NCI-H1048 (cell line): ENCODE results near the gene CAPS2.

Experiments
- DNase-seq: peaks from one replicate; lab custom pipeline; 2025; lab: John Stamatoyannopoulos, UW

The CAPS2 gene

GRCh38 chr12:75305412-75306332, 24.5 kb downstream of the CAPS2 start:
- no peak for DNase-seq

DNA sequence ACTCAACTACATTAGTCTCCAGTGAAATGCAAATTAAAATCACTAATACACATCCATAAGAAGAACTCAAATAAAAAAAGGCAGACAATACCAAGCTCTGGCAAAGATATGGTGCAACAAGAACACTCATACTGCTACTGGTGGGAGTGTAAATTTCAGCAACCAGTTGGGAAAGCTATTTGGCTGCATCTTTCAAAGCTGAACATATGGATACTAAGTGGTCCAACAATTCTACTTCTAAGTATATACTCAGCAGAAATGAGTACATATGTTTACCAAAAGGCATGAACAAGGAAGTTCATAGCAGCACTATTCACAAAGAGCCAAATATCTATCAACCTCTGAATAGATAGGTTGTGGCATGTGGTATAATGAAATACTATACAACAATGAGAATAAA, 27.3 kb downstream of the CAPS2 start:
- DNase-seq = no peak

GRCh38 chr12:75302225-75302624, 27.9 kb downstream of the CAPS2 start:
- no peak for DNase-seq

DNA sequence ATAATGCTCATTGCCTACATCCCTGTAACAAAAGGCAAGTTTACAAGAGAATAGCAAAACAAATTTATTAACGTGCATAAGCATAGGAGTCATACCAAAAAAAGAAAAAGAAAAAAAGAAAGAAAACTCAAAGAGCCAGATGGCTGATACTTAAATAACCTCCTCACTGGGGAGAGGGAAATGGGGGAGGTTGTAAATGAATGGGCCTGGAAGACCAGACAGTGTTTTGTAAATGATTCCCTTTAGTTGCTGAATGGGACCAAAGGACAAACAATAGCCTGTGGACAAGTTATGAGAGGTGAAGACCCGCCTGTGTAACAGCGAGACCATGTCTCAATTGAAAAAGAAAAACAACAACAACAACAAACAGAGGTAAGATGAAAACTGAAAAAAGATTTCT, 35.3 kb downstream of the CAPS2 start:
- no peak for DNase-seq

- no peak for DNase-seq
These were observed 35.8 kb downstream of the CAPS2 start for GRCh38 chr12:75294336-75294735.

GRCh38 chr12:75291014-75291413, 39.1 kb downstream of the CAPS2 start:
- no peak for DNase-seq

DNA sequence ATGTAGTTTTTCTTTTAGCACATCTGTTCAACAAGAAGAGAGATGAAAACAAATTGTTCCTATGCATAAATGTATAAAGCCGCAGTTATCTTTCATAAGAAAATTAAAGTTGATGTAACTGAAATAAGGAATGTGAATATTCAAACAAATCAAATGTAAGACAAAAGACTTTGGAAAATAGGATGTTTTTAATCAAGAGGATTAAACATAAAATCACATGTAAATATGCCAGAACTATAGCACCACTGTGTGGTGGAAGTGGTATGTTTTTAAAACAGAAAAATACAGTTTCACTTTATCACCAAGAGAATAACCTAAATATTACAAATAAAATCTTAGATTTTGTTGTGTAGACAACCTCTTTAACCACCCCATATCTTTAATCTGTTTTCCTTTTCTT, 40.4 kb downstream of the CAPS2 start:
- no peak for DNase-seq

- DNase-seq = no peak
These were observed 41.3 kb downstream of the CAPS2 start for GRCh38 chr12:75288860-75289259.

GRCh38 chr12:75275702-75276101, 54.4 kb downstream of the CAPS2 start:
- no peak for DNase-seq

DNA sequence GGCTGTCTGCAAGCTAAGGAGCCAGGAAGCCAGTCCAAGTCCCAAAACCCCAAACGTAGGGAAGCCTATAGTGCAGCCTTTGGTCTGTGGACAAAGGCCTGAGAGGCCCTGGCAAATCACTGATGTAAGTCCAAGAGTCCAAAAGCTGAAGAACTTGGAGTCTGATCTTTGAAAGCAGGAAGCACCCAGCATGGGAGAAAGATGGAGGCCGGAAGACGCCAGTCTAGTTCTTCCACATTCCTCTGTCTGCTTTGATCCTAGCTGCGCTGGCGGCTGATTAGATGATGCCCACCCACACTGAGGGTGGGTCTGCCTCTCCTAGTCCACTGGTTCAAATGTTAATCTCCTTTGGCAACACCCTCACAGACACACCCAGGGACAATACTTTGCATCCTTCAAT, 58.5 kb downstream of the CAPS2 start:
- no peak for DNase-seq

DNA sequence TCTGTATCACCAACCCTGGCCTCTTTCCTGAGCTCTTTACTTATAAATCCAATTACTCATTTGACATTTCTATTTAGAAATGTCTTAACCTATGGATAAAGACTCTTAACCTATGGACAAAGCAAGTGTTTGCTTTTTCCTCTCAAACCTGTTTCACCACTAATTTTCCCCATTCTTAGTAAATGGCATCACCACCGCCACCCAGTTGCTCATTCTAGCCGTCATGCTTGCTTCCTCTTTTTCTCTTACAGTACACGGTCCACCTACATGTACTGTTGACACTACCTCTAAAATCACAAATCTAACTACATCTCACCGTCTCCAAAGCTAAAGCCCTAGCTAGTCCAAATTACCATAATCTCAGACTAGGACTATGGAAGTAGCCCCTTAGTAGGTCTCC, 60.0 kb downstream of the CAPS2 start:
- no peak for DNase-seq

DNA sequence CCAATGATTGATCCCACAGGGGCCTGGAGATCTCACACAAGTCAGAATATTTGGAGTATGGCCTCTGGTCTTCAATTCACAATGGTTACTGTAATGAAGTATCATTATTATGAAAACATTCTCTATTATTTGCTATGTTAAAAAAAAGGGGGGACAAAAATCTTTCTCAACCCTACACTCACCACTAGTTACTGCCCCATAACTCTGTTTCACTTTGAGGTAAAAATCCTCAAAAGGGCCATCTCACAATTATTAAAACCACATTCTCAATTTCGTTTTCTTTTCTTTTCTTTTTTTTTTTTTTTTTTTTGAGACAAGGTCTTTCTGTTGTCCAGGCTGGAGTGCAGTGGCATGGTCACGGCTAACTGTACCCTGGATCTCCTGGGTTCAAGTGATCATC, 60.9 kb downstream of the CAPS2 start:
- no peak for DNase-seq

- no peak for DNase-seq
These were observed 69.8 kb downstream of the CAPS2 start for GRCh38 chr12:75260316-75260715.

DNA sequence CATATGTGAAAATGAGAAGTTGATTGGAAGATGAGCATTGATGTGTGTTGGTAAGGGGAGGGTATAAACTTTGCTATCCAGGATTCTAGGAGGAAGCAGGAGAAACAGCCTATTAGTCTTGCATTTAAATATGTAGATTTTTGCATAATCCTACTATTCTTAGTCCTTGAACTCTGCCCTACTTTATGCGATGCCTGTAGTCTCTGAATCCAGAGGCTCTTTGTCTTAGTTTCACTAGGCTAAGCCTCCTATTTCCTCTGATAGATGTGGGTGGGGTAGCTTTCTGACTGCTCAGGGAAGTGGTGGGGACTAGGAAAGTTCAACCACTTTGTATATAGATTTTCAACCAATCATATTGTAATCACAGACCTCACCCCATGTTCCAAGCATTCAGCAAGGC, 71.0 kb downstream of the CAPS2 start:
- DNase-seq = no peak

DNA sequence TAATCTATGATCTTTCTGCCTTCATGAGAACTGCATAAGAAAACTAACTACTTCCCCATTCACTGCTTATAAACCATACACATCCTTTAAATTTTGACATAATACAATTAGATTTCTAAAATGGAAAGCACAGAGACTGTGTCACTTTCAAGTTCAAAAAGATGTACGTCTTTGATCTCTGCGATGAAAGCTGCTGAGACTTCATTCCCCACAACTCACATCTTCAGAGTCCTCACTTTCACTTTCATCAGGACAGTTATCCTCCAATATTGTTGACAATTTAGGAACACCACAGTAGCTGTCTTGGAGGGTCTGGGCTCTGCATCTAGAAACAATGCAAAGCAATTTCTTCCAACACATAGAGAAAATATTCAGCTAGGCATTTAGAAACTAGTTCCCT, 72.6 kb downstream of the CAPS2 start:
- no peak for DNase-seq

GRCh38 chr12:75245108-75245507, 85.0 kb downstream of the CAPS2 start:
- DNase-seq = no peak

- no peak for DNase-seq
These were observed 90.1 kb downstream of the CAPS2 start for GRCh38 chr12:75239987-75240386.

GRCh38 chr12:75236206-75236605, 93.9 kb downstream of the CAPS2 start:
- no peak for DNase-seq

GRCh38 chr12:75227132-75227531, 103.0 kb downstream of the CAPS2 start:
- DNase-seq = no peak
